A673 (cell line): Measurements from ENCODE around the gene GCC1.

Source experiments
- CTCF ChIP-seq: fragments of 300-800, 200-600 bp; sonication (generic); conservative IDR thresholded peaks from 2 replicates; pipeline ENCODE4 v1.5.1; 2017; ENCODE audit warnings: low read depth, mild to moderate bottlenecking, antibody characterized with exemption, low read length, moderate library complexity, mixed read lengths
- EZH2 ChIP-seq: fragments of 200-600 bp; sonication (generic); IDR thresholded peaks from 2 replicates; pipeline ENCODE4 v1.6.1; 2017; ENCODE audit warnings: borderline replicate concordance, low read depth, mild to moderate bottlenecking, mixed read lengths, antibody characterized with exemption, low read length; ENCODE audit not compliant: poor library complexity, severe bottlenecking

DNA sequence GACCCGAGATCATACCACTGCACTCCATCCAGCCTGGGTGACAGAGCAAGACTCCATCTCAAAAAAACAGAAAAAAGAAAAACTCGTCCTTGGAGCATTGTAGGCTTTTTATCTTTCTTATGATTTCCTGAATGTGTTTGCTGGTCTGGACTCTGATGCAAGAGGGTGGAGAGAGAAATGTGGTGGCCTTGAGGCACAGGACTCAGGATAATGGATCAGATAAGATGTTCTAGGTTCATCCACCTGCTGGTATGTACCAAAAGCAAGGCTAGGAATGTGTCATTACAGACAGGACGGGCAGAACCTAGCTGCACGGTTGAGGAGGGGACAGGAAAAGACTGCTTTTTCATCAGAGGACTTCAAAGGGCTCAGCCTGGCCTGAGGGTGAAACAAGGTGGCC, 33.5 kb downstream of the GCC1 start:
- TF ChIP-seq CTCF (no peak), EZH2 (no peak)
